Embryonic facial prominence (tissue), 1 donor: ENCODE results near the gene CYP2A13.
"Not testable (repeated sequence)": the region's sequence is repeated elsewhere in the genome, so short reads cannot be mapped to it uniquely, and the experiment has no call there.

Source experiments
- DNase-seq: peaks from one replicate; pipeline ENCODE4 v3.0.0-alpha.2; 2016; ENCODE audit errors: extremely low spot score

Gene CYP2A13, protein sequence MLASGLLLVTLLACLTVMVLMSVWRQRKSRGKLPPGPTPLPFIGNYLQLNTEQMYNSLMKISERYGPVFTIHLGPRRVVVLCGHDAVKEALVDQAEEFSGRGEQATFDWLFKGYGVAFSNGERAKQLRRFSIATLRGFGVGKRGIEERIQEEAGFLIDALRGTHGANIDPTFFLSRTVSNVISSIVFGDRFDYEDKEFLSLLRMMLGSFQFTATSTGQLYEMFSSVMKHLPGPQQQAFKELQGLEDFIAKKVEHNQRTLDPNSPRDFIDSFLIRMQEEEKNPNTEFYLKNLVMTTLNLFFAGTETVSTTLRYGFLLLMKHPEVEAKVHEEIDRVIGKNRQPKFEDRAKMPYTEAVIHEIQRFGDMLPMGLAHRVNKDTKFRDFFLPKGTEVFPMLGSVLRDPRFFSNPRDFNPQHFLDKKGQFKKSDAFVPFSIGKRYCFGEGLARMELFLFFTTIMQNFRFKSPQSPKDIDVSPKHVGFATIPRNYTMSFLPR

DNA sequence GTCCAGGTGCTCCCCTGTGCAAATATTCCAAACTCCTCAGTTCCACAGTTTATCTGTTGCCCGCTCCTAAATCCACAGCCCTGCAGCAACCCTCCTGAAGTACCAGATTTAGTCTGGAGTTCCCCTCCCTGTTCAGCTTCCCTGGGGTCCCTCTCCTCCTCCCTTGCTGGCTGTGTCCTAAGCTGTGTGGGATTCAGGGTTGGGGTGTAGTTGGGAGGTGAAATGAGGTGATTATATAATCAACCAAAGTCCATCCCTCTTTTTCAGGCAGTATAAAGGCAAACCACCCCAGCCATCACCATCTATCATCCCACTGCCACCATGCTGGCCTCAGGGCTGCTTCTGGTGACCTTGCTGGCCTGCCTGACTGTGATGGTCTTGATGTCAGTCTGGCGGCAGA lies at the start of gene CYP2A13:
Gene CYP2A13, plus strand, starts transcription at position 301 of the 400 bp plus-strand sequence. Its CDS starts 21 bp downstream, at position 322.
- no peak for DNase-seq

DNA sequence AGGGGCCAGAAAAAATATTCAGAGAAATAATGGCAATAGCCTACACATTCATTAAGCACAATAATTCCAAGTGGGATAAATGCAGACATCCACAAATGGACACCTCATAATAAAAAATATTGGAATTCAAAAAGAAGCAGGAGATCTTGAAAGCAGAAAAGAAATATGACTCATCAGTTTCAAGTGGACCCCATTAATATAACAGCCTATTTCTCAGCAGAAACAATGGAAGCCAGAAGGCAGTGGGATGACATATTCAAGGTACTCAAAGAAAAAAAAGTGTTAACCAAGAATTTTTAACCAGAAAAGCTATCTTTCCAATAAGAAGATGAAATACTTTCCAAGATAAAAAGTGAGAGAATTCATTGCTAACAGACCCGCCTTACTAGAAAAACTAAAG lies 48.4 kb upstream of the CYP2A13 start:
- no peak for DNase-seq

DNA sequence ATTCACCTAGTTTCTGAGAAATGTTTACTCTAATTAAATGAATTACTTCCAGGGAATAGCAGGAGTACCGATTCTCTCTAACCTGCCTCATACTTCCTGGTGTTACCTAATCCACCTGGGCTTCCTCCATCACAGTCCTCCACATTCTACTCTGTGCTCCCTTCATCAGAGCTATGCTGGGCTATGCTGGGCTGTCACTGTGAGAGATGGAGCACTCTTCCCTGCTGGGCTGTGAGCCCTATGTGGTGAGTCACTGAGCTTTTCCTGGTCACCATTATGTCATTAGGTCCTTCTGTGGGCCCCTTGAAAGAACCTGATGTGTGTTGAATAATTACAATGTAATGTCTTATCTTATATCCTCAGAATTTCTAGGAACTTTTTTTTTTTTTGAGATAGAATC lies 43.2 kb upstream of the CYP2A13 start:
- not testable (repeated sequence) for DNase-seq

DNA sequence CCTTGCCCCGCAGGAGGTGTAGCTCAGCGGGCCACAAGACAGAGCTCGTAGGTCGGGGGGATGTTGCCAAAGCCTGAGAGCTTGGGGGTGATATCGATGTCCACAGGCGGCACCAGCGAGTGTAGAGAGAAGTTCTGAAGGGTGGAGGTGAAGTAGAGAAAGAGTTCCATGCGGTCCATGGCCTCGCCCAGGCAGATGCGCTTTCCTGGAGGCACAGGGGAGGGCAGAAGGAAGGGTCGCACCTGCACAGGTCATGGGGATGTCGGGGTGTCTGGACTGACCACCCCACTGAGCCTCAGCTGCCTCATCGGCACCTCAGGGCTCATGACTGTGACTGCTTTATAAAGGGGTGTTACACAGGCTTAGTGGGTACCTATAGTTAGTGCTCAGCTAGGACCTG lies 37.8 kb upstream of the CYP2A13 start:
- no peak for DNase-seq

DNA sequence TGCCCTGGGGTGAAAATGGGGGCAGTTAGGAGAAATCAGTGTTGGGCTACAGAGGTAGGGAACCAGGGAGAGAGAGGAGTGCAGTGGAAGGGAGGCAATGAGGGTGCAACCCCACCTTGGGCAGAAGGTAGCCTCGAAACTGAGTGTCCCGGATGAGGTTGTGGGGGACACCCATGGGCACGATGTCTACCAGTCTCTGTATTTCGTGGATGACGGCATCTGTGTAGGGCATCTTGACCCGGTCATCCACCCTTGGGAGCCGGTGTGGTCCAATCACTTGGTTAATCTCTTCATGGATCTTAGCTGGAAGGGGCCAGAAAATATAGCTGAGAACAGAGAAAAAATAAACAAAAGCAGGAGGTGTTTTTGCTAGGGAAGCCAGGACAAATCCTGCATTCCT lies 36.1 kb upstream of the CYP2A13 start:
- not testable (repeated sequence) for DNase-seq

DNA sequence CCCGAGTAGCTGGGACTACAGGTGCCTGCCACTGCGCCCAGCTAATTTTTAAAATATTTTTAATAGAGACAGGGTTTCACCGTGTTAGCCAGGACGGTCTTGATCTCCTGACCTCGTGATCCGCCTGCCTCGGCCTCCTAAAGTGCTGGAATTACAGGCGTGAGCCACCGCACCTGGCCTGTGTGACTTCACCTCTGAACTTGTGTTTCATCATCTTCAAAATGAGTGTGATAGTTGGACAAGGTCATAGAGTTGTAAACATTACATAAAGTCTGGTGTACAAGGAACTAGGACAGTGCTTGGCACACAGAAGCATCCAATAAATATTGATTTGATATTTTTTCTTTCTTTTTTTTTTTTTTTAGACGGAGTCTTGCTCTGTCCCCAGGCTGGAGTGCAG lies 34.9 kb upstream of the CYP2A13 start:
- not testable (repeated sequence) for DNase-seq

DNA sequence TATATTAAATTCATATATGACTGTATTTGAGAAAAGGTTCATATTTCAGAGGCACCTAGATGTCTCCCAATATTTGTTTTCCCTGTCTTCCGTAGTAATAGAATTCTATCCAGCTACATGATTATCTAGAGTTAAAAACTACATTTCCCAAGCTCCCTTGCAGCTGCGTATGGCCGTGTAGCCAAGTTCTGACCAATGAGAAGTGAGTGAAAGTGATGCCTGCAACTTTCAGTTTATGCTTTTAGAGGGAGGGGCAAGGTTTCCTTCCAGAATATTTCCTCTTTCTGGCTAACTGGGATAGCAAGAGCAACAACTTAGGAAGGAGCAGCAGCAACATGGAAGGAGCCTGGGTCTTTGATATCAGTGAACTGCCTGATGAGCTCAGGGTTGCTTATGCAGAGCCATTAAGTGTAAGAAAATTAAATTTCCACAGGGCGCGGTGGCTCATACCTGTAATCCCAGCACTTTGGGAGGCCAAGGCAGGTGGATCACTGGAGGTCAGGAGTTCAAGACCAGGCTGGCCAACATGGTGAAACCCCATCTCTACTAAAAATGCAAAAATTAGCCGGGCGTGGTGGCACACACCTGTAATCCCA lies 23.2 kb upstream of the CYP2A13 start:
- no peak for DNase-seq

DNA sequence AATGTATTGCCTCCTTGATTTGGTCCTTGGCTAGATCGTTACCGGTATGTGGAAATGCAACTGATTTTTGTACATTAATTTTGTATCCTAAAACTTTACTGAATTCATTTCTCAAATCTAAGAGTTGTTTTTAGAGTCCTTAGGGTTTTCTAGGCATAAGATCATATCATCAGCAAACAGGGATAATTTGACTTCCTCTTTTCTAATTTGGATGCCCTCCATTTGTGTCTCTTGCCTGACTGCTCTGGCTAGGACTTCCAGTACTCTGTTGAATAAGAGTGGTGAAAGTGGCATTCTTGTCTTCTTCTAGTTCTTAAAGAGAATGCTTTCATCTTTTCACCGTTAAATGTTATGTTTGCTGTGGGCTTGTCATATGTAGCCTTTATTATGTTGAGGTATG lies 12.0 kb upstream of the CYP2A13 start:
- no peak for DNase-seq

DNA sequence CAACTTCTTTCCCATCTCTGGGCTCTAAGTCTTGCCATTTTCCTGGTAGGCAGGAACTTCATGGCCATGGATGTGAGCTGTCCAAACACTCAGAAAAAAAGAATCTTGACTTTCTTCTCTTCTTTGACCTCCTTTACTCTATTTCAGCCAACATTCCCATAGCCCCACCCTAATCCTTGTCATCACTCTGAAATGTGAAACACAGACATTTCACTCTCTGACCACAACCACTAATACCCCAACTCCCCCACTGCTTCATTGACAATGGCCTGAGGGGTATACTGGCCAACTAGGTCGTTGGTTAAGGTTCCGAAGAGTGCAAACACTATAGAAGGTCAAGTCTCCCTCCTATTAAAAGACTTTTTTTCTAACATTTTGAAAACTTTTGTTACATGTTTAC lies 4.7 kb upstream of the CYP2A13 start:
- DNase-seq: no peak

DNA sequence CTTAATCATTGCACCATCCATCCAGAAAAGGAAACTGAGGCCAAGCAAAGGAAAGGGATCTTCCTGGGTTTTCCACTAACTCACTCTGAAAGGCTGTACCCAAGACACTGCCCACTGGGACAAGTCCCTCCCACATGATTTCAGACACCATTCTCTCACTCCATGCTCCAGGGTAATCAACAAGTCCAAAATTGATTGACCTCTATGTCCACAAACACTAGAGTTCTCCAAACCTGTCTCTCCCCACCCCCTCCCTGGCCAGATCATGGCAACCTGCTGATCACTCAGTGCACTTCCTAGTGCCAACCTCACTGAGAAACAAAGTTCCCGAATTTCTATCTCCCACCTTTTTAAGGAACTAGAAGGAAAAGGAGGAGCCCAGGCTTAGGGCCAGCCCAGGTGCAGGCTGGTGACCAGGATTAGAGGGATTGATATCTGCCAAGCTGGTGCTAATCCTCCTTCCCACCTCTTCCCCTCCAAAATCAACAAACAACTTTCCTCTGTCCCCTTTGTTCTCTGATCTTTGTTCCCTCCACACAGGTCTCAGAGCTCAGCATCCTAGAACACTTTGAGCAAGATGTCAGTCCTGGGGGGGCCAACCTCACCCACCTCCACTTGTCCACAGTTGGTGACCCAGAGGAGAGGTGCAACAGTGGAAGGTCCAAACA lies 2.4 kb upstream of the CYP2A13 start:
- no peak for DNase-seq

DNA sequence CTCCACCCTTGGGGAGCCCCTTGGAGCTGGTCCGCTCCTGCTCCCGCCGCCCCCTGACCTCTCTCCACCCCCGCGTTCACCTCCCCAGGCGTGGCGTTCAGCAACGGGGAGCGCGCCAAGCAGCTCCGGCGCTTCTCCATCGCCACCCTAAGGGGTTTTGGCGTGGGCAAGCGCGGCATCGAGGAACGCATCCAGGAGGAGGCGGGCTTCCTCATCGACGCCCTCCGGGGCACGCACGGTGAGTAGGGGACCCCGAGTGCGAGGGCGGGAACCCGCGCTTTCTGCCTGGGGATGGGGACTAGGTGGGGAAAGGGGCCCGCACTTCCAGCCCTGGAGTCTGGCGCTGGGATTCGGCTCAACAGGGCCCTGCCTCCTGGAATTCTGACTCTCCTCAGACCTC lies 1.7 kb downstream of the CYP2A13 start:
- no peak for DNase-seq

DNA sequence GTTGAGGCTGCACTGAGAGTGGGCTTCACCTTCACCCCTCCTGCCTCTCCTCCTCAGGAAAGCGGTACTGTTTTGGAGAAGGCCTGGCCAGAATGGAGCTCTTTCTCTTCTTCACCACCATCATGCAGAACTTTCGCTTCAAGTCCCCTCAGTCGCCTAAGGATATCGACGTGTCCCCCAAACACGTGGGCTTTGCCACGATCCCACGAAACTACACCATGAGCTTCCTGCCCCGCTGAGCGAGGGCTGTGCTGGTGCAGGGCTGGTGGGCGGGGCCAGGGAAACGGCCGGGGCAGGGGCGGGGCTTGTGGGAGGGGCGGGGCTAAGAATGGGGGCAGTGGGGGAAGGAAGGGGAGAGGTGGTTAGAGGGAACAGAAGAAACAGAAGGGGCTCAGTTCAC lies 7.5 kb downstream of the CYP2A13 start:
- DNase-seq: no peak

DNA sequence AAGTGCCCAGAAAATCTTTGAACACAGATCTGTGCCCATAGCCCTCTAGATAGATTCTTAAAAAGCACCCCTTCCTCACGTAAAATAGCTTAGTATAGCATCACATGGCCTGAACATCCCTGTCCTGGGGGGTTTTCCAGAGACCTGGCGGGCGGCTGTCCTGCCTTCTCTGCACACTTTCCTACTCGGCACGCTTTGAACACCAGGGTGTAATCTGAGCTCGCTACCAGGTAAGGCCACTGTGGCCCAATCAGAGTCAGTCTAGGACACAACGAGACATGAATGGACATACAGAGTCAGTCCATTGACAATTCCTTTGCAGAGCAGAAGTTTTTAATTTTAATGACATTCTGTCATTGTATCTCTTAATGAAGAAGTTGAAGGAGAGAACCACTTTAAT lies 8.1 kb downstream of the CYP2A13 start:
- DNase-seq: no peak

DNA sequence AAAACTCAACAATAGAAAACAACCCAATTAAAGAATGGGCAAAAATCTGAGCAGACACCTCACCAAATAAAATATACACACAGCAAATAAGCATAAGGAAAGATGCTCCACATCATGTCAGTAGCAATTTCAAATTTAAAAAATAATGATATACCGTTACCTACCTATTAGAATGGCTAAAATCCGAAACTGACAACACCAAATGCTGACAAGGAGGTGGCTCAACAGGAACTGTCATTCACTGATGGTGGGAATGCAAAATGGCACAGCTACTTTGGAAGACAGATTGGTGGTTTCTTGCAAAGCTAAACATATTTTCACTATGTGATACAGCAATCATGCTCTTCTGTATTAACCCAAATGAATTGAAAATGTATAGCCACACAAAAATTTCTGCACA lies 9.1 kb downstream of the CYP2A13 start:
- DNase-seq: no peak

DNA sequence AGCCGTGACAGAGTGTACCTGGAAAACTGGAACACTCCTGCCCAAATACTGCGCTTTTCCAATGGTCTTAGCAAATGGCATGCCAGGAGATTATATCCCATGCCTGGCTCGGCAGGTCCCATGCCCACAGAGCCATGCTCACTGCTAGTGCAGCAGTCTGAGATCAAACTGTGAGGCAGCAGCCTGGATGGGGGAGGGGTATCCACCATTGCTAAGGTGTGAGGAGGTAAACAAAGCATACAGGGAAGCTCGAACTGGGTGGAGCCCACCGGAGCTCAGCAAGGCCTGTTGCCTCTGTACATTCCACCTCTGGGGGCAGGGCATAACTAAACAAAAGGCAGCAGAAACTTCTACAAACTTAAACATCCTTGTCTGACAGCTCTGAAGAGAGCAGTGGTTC lies 10.5 kb downstream of the CYP2A13 start:
- no peak for DNase-seq

DNA sequence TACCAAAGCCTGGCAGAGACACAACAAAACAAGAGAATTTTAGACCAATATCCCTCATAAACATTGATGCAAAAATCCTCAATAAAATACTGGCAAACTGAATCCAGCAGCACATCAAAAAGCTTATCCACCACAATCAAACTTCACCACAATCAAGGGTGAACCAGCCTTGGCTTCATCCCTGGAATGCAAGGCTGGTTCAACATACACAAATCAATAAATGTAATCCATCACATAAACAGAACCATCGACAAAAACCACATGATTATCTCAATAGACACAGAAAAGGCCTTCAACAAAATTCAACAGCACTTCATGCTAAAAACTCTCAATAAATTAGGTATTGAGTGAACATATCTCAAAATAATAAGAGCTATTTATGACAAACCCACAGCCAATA lies 14.0 kb downstream of the CYP2A13 start:
- DNase-seq: not testable (repeated sequence)

DNA sequence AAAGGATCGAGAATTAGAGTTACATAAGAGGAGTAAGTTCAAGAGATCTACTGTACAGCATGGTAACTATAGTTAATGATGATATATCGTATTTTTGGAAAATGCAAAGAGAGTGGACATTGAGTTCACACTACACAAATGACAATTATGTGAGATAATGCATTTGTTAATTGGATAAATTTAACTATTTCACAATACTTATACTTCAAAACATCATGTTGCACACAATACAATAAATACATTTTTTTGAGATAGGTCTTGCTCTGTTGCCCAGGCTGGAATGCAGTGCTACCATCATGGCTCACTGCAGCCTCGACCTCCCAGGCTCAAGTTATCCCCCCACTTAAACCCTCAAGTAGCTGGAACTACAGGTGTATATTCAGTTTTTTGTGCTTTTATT lies 17.9 kb downstream of the CYP2A13 start:
- no peak for DNase-seq

DNA sequence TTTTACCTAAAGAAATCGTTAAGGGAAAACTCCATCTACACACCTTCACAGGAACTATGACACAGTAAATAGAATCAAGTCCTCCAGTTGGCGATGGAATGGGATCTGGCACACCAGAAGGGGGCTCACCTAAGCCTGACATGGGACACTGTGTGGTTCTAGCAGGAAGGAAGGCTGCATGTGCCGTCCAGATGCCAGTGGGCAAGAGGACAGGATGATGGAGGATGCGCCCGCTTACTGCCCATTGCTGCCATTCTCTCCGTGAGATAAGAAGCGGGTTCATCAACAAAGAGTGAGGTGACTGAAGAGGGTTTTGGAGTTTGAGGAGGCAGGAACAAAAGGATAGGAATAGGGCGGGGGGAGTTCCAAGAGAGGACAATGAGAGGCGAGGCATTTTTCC lies 23.0 kb downstream of the CYP2A13 start:
- DNase-seq: no peak

DNA sequence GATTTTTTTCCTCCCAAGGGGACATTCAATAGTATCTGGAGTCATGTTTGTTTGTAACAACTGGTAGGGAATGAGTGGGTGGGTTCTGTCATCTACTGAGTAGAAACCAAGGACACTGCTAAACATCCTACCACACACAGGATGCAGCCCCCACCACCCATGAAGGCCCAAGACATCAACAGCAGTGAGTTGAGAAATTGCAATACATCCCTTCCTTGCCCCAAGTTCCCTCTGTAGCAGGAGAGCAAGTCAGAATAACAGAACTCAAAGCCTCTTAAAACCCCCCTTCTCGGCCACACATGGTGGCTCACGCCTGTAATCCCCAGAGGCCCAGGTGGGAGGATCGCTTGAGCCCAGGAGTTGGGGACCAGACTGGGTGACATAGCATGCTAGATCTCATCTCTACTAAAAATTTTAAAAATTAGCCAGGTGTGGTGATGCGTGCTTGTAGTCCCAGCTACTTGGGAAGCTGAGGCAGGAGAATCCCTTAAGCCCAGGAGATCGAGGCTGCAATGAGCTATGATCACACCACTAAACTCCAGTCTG lies 23.6 kb downstream of the CYP2A13 start:
- DNase-seq: no peak

DNA sequence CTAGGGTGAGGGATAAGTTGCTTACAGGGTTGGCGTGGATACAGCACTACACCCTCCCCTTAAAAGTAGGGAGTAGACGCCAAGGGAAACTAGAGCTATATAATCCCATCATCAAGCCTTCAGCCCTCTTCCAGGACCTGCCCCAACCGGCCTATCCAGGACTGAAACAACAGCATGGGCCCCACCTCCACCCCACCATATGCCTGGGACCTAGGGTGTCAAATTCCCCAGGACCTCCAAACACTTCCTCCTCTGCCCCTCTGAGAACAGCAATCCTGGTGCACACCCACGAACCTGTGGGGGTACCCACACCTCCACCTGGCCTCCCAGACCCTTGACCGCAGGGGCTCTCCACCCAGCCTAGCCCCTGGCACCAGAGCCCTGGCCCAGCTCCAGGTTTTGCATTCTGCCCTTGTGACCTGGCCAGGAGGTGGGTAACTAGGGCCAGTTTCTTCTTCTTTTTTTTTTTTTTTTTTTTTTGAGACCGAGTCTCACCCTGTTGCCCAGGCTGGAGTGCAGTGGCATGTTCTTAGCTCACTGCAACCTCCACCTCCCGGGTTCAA lies 24.6 kb downstream of the CYP2A13 start:
- DNase-seq: peak; percentile 6

DNA sequence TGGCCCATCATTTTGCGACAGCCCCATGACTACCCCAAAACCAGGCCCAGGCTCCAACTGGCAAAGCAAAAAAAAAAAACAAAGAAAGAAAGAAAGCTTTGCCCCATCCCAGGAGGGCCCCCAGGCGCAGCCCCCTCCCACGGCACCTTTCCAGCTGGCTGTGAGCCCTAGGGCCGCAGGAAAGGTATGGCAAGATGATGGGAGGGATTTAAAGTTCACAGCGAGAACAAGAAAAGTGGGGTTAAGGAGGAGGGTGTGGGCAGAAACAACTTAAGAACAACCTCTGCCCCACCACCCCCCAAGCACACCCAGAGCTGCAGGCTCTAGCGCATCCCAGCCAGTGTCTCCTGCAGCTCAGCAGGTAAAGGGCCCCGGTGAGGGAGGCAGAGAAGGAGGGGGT lies 25.9 kb downstream of the CYP2A13 start, which contains the start of gene CYP2F1:
Gene CYP2F1, plus strand, starts transcription at position 301 of the 400 bp plus-strand sequence. CDS start 1,757 bp downstream, outside the sequence.
- DNase-seq: no peak

DNA sequence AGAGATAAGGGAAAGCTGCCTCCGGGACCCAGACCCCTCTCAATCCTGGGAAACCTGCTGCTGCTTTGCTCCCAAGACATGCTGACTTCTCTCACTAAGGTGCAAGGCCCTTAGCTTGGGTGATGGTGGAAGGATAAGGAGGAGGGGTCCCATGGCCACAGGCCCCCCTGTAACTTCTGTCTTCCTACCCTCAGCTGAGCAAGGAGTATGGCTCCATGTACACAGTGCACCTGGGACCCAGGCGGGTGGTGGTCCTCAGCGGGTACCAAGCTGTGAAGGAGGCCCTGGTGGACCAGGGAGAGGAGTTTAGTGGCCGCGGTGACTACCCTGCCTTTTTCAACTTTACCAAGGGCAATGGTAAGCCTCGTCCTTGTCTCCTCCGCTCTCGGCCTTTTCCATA lies 28.0 kb downstream of the CYP2A13 start:
- DNase-seq: no peak
